GM21737 (cell line): Measurements from ENCODE around the gene CLEC7A.

Experiments used
- ATAC-seq: cut with Tn5 transposase; IDR thresholded peaks from one replicate; pipeline ENCODE4 v1.9.1; 2021; ENCODE audit warnings: mild to moderate bottlenecking, moderate library complexity; ENCODE audit not compliant: unreplicated experiment

CLEC7A gene

GRCh38 chr12:10097521-10097920, 32.5 kb downstream of the CLEC7A start:
- ATAC-seq, result no peak

- ATAC-seq, result no peak
Measured at GRCh38 chr12:10095971-10096370, 34.0 kb downstream of the CLEC7A start.

- no peak for ATAC-seq
Measured at GRCh38 chr12:10094646-10095395, 35.2 kb downstream of the CLEC7A start.

DNA sequence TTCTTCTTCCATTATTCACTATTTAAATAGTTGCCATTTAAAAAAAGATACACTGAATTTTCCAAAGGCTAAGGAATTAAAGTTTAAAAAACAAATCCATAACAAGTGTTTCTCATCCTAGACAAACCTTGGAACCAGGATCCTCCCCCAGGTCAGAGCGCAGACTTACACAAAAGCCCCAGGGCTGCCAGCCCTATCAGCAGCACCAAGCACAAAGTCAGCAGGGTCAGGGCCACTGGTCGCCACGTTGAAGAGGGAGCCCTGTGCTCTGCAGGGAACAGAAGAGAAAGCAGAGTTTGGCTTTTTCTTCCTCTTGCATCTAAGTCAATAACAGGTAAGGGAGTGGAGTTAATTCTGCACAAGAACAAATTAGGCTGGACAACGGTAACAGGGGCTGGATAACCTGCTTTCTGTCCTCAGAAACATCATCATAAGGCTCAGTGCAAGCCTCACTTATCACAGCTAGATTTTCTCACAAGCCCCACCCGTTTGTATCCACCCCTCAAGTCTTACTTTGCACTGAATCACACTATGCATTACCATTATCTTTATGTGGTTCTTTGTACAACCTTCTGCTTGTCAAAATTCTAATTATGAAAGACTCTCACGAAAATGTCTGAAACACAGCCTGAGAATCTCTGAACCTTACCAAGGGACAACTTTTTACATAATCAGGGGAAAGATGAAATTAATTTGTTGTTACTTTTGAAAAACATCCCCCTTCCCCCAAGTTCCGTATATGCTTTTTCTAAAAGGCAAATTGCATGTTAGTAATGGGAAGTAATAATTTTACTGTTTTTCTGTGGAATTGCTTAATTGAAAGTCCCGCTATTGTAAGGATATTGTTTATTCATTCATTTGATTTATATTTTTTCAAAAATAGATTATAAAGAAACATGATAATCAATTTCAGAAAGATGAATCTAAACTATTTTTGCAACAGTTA, 40.8 kb downstream of the CLEC7A start:
- no peak for ATAC-seq

DNA sequence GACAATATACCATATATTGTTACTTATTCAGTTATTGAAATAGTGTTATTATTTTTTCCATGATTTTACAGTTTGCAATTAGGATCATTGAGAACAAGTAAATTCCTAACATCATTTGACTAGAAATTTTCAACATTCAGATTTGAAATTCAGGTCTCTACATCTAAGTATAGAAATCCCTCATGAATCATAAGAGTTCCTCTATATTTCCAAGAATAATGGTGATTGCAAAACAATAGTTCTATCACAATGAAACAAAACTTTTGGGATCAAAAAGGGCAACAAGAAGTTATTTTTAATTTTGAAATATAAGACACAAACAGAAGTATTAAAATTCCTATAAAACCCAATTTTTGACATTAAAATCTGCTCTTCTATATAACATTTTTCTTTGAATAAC, 42.0 kb downstream of the CLEC7A start:
- no peak for ATAC-seq

GRCh38 chr12:10086387-10086786, 43.6 kb downstream of the CLEC7A start:
- ATAC-seq, result no peak

DNA sequence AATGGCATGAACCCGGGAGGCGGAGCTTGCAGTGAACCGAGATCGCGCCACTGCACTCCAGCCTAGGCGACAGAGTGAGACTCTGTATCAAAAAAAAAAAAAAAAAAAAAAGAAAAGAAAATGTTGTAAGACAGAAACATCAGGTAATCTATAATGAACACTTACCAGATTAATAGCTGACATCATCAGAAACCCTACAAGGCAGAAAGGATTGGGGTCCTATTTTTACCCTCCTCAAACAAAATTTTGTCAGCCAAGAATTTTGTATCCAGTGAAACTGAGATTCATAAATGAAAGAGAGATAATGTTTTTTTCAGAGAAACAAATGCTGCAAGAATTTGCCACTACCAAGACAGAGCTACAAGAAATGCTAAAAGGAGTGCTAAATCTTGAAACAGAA, 45.3 kb downstream of the CLEC7A start:
- no peak for ATAC-seq

- ATAC-seq, result no peak
Measured at GRCh38 chr12:10082117-10082874, 47.7 kb downstream of the CLEC7A start.

DNA sequence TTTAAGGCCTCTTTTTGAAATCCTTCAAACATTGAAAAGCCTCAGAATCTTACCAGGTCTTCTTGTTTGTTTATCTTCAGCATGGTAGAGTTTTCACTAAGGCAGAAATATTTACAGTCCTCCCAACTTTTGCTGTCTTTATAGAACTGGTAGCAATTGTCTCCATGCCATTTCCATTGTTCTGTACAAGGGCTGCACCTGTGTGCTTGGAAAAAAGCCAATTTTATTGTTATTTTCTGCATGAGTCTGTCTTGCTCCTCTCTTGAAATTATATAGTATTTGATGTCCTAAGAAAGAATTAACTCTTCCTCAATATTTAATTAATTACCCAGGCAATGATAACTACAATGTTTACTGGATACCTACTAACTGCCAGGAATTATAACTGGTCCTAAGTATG, 54.5 kb downstream of the CLEC7A start:
- ATAC-seq, result no peak

DNA sequence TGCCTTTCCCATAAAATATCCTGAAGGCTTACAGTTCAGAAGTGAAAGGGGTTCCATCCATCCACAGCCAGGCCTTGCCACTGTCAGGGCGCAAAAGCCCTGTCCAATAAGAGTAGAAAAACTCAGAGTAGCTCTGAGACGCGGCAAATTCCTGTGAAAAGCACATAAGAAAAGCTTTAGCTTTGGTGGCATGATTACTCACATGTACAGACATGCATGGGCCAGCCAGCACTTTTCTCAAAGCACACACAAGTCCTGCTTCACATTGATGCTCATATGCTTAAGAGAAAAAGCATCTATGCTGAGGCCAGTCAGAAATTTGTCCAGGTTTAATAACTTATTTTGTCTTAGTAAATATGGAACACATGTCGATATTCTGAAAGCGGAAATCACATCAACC, 56.7 kb downstream of the CLEC7A start:
- no peak for ATAC-seq

GRCh38 chr12:10072131-10072530, 57.9 kb downstream of the CLEC7A start:
- ATAC-seq, result no peak

DNA sequence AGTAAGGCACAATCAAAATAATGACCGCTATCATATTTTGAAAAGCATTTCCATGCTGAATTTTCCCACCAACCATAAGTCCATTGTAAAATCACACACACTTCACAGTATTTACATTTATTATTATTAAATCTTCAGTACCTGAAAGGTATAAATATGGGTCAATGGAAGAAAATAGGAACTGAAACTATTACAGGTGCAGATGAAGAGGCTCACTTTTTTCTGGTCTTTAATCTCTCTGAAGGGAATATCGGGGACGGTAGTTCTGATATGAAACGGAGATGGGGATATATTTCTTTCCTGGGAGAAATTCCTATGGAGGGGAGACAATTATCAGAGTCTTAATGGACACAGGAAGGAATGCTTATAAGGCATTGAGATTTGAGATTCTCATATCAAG, 59.6 kb downstream of the CLEC7A start:
- ATAC-seq, result no peak

DNA sequence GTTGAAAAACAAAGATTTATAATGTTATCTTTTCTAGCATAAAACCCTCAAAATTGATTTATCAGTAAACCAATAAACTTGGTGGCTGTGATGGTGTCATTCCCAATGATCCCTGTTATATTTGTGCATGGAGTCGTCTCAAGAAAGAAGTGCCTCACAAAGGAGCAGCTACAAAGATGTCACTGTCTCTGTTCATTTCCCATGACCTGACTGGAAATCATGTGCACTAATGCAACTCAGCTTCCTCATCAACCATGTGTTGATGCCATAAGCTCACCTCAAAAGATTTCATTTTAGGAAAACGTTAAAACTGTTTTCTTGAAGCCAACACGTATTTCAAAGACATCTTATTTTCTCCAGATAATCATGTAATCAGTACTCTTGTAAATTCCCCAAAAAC, 60.0 kb downstream of the CLEC7A start:
- ATAC-seq, result no peak

- no peak for ATAC-seq
Measured at GRCh38 chr12:10069099-10069498, 60.9 kb downstream of the CLEC7A start.

DNA sequence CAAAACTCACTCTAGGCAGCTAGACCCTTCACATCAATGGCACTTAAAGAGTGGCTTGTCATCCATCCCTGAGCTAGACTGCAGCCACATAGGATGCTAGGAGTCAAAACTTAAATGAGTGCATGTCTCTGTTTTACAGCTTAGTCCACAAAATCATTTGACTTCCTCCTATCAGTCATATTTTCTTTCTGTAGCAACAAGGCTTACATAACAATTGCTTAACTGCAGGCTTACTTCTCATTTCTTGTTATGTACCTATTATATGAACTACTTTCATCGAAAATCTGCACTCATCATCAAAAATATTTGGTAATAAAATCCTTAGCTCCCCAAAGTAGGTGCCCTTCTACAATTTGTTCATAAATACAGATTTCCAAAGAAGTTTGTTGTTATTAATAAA, 61.4 kb downstream of the CLEC7A start:
- no peak for ATAC-seq

DNA sequence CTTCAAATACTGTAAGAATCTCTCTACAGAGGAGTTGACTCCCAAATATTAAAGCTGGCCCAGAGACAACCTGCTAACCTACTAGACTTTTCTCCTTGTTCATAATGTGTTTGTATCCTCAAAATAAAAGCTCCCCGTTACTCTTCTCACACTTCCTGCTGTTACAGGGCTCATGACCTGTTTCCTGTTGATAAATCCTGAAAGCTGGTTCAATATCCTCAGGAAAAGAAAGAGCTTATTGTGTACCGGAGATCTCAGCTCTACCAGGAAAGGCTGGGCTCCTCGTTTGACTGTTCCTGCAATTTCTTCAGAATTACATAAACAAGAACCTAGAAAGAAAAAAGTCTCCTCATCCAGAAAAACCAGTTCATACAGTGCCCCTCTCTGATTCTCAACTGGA, 62.1 kb downstream of the CLEC7A start:
- ATAC-seq, result no peak

DNA sequence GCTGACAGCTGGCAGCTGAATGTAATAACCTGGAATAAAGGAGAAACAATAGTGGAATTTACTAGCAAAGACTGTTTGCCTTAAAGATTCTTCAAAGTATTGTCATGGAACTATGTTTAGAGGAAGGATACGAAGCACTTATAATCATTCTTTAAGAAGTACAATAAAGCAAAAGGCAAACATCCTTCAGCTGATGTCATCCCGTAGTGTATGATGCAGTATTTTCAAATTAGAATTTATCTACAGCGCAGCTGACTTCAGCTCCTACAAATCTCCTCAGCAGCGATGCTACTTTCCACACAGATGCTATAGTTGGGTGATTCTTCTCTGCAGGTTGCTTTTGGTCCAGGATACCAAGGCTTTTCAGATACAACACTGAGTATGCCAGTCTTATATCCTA, 62.7 kb downstream of the CLEC7A start:
- ATAC-seq, result no peak
